ENCODE measurements around the gene NTNG1.
A peak's percentile ranks its signal among the peaks of the same experiment; 100 is the strongest.
"Not testable (repeated sequence)": the region's sequence is repeated elsewhere in the genome, so short reads cannot be mapped to it uniquely, and the experiment has no call there.

Gene NTNG1

DNA sequence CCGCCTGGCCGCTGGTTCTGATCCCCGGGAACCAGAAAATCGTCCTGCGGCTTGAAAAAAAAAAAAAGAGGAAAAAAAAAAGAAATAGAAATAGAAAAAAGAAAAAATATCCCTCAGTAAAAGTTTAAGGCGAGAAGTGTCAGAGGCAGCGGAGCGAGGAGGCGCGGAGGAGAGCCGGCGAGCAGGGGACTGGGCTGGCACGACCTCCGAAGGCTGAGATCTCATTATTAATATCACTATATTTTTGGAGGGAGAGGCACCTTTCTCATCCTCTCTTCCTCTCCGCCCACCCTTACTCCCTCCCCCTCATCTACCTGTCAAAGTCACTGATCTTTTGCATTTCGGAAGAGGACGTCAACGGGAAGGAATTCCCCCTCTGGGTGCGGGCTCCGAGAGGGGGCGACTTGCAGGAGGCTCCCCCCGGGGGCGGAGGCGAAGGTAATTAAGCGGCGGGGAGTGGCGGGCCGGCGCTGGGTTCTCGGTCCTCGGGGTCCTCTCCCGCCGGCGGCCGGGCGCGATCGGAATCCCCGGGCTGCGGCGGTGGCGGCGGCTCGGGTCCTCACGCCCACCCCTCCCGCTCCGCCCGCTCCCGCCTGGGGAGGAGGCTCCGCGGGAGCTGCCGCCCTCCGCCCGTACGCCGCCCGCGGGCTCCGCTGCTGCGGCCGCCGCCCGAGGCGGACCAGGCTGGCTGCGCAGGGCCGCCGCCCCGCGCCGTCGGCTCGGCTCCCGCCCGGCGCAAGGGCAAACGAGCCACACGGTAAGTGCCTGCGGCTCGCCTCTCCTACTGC, at the start of gene NTNG1:
NTNG1 (plus strand) TSS at position 337 of the 788 bp plus-strand sequence.
- peak; percentile 59 for DNase-seq (ENCODE audit: low spot score)

DNA sequence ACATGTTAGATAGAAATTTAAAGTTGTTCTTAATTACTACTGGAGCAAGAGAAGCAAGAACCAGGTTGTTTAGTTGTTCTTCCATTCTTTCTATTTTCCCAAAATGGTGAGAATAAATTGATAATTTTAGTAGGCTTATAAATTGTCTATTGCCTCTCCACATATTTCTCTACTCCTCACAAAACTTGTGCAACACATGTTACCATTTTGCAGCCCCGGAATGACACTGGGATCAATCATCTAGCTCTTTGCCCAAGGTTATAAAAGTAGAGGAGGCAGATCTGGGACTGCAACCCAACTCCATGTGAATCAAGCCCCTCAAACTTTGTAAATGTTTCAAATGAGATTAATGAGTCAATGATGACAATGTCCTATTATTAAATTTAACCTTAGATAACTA, 49.4 kb upstream of the NTNG1 start:
- no peak for DNase-seq (ENCODE audit: low spot score)

DNA sequence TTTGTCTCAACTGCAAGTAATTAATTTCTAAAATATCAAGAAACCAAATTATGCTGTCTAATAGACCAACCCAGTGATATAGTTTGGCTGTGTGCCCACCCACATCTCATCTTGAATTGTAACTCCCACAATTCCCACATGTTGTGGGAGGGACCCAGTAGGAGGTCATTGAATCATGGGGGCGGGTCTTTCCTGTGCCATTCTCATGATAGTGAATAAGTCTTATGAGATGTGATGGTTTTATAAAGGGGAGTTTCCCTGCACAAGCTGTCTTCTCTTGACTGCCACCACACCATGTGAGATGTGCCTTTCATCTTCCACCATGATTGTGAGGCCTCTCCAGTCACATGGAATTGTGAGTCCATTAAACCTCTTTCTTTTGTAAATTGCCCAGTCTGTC, 47.4 kb upstream of the NTNG1 start:
- not testable (repeated sequence) for DNase-seq (ENCODE audit: low spot score)

DNA sequence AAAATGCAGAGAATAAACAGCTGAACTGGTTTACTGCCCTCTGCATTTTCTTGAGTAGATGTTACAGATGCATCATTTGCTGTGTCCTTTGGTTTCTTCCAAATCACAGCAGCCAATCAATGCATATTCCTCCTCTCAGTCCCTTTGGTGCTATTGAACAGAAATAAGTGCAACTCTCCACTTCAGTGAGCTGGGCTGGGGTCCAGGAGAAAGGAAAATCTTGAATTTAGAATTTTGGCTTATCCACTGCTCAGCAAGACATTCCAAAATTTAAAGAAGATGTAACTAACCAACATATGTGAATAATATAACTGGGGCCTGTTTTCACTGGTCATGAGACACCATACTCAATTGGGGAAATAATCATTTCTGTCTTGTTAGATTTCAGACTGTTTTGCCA, 45.2 kb upstream of the NTNG1 start:
- DNase-seq (ENCODE audit: low spot score) = no peak

DNA sequence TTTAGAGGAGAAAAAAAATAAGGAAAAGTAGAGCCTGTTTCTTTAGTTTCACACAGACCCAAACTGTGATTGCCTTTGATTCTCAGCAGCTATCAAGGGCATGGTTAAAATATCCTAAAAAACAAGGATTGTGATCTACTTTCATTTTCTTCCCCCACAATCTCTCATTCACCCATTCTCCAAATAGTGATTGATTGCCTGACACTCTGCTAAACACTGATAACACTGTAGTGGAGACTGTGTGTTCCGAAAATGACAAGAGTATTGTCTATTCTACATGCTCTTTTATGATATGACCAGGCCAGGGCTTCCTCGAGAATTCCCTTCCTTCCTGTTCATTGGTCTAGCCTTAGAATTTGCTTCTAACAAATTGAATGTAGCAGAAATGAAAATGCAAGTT, 44.1 kb upstream of the NTNG1 start:
- no peak for DNase-seq (ENCODE audit: low spot score)

DNA sequence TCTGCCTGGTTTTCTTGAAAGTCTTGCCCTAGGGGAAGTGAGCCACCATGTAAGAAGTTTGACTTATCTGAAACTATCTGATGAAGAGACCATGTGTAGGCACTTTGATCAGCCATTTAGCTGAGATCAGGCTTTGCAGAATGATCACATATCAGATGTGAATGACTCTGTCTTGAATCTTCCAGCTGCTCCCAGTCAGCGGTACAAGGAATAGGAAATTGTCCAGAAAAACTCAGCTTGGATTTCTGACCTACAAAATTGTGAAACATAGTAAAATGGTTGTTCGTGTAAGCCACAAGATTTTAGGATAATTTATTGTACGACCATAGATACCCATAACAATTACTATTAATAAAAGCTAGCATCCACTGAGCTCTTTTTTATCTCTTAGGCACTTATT, 41.9 kb upstream of the NTNG1 start:
- DNase-seq (ENCODE audit: low spot score) = no peak

DNA sequence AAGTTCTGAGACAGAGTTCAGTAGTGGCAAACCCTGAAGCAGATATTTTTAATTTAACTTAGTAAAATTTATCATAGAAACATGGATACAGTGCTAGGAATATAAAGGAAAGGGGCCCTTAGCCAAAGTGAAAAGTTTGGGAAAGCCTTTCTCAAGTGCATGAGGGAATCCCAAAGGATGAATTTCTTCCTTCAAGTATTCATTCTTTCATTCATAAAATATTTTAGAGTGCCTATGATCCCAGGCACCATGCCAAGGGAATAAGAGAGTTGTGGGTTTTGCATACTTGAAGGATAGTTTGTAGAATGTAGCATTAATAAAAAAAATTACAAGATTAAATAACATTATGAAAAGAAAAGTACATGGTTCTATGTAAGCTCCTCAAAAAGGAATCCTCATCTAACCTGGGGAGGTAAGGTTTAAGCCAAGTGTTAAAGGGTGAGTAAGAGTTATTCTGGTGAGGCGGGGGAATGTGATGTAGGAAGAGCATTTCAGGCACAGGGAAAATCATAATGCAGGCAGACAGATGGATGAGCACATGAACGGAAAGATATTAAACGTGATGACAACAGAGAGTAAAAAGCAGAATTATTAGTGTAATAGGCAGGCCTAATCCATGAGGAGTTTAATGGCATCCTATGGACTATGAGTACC, 40.4 kb upstream of the NTNG1 start:
- peak; percentile 10 for DNase-seq (ENCODE audit: low spot score)

DNA sequence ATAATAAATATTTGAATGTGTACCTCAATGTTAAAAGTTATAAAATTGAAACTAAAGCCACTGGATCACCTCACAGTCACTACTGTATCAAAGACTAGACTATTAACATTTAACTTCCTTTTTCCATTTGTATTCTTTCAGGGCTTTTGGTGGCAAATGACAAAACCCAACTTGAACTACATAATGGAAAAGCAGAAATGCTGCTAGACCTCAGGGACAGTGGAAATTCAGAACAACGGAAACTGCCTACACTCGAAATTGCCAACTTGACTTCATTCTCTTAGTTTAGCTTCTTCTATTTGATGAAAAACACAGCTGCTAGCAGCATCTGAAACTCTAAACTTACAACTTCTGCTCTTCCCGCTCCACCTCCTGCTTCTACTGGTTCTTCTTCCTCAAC, 34.9 kb upstream of the NTNG1 start:
- no peak for DNase-seq (ENCODE audit: low spot score)

DNA sequence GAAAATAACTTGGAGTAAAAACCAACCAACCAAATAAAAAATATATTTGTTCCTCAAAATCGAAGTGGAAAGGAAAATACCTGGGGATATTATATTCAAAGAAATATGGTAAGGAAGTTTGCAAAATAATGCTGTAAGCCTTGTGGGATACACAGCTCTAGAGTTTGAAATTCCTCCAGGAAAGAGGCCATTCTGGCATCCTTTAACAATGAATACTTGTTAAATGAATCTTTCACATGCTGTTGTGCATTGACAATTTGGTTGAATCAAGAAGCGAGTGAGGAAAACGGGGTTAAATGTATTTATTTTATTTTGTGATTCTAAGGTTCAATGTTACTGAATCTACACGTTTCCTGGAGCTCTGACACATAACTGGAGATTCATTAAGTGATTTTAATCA, 30.5 kb upstream of the NTNG1 start:
- peak; percentile 45 for DNase-seq (ENCODE audit: low spot score)

DNA sequence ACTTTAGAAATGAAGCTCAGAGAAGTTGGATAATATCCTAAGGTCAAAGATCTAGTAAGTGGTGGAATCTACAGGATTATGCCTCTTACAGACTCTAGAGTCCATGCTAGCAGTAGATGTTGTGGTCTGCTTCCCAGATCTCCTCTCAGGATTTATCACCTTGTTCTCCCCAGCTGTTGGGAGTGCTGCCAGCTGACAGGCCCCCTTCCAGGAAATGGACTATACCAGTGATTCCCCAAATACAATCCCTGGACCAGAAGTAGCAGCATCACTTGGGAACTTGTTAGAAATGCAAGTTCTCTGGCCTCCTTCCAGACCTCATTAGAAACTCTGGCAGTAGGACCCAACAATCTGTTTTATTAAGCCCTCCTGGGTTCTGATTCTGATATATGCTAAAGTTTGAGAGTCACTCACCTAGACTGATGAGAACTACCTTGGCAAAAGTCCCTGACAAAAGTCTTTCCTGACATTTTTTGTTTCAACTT, 24.5 kb upstream of the NTNG1 start:
- DNase-seq (ENCODE audit: low spot score) = no peak

DNA sequence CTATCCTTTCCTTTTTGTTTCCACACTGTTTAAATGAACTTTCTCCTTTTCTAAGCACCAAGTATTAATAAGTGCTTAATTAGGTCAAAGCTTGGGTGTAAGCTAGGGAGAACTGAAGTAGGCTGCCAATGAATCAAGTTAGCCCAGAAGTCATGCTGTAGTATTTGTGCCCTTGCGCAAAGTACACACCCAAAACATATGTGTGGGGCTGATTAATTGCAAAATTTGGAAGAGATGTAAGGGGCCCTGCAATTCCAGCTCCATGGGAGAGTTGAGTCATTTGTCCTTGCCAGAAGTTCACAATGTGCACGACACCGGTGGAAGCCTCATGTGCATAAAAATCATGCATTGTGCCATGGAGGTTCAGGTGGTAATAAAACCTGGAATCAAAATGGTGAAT, 18.6 kb upstream of the NTNG1 start:
- peak; percentile 16 for DNase-seq (ENCODE audit: low spot score)

DNA sequence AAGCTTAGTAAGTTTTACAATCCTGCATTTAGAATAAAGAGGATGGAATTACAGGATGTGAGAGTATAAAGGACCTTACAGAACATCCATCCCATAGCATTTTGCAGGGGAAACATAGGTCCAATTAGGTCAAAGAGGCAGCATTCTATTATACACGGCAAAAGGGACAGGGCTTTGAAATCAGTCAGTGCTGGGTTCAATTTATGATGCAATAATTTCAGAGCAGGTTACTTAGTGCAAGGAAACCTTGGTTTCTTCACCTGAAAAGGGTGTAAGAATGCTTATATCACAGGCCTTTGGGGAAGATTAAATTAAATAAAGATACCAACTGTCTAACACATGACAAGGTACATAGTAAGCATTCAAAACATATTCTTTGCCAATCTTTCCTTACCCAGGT, 17.1 kb upstream of the NTNG1 start:
- no peak for DNase-seq (ENCODE audit: low spot score)

DNA sequence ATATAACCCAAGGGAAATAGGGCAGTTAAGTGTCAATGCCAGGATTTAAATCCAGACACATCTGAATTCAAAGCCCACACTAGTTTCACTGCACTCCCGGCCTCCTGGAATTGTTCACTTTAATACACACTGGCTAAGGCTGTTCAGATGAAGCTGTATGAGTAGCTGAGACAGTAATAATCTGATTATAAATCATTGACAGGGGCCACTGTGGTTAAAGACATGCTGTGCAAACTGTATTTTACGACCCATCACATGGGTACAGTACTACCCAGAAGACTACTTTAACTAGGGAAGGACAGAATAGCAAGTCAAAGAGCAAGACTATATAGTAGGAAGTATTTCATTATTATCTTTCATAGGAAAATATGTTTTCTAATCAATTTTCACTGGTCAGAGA, 16.1 kb upstream of the NTNG1 start:
- DNase-seq (ENCODE audit: low spot score) = no peak

DNA sequence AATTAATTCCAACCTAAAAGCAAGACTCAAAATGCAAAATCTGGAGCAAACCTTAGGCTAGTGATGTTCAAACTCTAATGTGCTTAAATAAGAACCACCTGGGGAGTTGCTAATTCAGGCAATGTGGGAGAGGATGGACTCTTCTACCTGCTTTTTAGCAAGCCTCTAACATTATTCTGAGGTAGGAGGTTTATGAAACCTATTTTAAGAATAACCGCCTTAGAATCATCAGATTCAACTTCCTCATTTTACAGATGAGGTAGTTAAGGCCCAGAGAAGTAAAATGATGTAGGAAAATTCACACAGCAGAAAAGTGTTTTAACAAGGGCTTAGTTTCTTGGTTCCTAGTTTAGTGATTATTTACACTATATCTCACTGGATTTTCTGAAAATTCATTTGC, 8.6 kb upstream of the NTNG1 start:
- DNase-seq (ENCODE audit: low spot score) = no peak

DNA sequence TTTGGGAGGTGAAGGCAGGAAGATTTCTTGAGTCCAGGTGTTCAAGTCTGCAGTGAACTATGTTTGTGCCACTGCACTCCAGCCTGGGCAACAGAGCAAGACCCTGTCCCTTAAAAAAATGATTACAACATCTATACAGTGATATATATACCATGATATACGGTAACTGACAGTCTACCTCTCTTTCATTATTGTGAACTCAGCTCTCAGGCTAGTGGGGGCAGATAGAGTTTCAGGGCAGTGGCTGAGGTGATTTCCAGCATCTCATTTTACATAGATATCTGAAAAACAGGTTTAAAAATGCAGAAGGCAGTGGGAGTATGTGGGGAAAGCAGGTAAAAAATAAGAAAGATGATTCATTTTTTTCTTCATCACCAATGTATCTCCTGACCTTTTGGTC, 8.1 kb upstream of the NTNG1 start:
- DNase-seq (ENCODE audit: low spot score) = no peak

DNA sequence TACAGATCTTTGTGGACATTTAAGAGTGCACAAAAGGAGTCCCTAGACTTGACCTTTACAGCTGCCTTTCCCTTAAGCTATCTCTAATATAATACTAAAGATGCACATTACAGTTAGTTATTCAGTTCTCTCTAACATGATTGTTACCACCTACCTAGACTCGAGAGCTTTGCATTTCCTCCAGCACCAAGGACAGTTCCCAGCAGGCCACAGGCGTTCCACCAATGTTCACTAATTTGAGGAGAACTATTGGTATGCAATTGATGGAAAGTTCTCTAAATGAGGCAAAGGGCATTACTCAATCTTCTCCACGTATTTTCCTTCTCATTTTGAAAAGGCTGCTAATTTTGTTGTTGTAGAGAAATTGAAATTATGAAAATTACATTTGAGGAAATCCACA, 5.4 kb upstream of the NTNG1 start:
- DNase-seq (ENCODE audit: low spot score) = peak; percentile 38

DNA sequence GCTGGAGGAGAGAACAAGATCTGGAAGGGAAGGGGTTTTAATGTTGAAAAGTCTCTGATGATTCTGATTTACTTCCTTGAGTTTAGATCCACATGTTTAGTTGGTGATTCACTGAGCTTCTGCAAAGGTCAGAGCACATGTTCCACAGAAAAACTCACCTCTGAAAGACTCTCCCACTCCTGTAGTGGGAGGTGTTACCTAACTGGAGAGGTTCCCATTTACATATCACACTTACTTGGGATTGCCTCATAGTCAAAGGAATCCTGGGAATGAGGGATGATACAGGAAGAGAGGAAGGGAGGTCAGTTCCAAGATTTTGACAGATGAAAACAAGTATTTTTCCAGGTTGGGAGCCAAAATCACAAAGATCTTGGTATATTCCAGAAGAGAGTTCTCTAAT, 2.7 kb upstream of the NTNG1 start:
- DNase-seq (ENCODE audit: low spot score) = no peak

DNA sequence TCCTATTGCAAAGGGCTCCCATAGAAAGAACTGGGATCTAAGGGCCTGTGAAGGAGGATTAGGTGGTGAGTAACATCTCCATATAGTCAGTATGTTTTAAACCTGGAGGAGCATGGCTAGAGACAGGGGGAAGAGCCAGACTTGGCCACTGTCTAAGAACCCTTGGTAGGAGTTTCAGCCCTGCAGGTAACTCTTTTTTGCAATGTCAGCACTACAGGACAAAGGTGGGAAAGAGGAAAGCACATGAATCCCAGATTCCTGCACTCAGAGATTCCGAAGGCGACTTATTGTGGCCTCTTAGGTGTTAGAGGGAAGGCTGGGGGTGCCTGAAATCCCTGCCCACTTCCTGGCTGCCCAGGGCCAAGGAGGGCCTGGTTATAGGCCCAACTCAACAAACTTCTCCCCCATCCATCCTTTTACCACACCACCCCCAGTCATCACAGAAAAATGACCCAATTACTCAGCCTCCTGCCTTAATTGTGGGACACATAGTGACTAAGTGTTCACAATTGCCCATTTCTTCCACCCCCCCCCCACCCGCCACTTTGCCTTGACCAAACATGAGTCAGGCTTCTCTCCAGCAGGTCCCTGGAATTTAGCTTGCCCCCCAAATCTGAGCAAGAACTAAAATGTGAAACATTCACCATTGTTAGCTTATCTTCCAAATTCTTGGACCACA, 1.9 kb upstream of the NTNG1 start:
- peak; percentile 55 for DNase-seq (ENCODE audit: low spot score)

DNA sequence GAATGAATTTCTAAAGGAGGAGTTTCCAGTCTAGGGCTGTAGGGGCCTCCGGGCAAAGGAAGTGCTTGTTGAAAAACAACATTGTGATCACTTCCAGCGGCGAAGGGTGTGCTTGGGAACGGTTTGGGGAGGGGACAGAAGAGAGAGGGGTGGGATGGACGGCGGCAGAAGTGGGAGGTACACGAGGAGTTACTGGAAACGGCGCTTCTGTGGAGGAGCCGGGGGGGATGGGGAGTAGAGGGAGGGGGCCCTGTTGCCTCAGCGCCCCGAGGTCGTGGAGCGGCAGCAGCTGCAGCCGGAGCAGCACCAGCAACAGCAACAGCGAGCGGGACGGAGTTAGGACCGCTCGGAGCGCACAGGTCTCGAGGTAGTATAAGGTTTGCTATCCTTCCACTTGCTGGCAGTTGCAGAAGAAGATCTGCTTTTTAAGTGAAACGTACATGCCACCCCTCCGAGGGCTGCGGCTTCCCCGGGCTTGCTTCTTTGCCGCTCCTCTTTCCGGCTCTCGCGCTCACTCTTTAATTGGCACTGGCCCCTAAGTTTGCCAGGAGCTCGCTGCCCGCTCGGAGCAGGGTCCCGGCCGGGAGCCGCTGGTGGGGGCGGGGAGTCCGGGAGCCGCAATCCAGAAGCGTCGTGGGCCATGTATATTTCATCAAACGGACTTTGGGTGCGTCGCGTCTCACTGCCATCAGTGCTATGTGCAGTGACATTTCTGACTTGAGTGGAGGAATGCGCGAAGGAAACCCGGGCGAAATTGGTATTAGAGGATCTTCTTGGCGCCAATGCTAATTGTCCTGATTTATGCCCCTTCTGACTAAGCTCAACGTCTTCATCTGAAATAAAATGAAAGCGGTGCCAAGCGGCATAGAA, 771 bp upstream of the NTNG1 start:
- DNase-seq (ENCODE audit: low spot score) = peak; percentile 74

DNA sequence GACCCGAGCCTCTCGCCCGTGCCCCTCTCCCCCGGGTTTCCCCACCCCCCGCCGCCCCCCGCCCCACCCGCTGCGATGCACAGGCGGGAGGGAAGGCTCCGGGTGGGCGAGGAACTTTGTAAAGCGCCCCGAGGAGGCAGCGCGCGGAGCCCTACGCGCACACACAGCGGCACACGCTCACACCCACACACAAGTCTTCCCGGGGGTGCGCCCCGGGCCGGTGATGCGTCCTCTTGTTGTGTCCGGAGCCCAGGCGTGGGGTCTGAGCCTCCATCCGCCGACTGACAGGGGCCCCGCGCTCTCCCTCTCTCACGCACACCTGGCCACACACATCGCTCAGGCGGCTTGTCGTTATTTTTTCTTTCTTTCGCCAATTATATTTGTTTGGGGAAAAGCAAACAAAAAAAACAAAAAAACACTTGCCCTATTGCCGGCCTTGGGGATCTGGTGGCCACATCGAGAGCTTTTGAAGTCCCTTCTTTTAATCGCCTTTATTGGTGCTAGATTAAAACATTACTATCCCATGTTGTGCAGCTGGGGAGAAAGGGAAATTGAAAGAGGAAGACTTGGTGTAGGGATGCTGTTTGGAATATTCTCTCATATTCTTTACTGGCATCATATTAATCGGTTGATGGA, 770 bp downstream of the NTNG1 start:
- DNase-seq (ENCODE audit: low spot score) = peak; percentile 42

DNA sequence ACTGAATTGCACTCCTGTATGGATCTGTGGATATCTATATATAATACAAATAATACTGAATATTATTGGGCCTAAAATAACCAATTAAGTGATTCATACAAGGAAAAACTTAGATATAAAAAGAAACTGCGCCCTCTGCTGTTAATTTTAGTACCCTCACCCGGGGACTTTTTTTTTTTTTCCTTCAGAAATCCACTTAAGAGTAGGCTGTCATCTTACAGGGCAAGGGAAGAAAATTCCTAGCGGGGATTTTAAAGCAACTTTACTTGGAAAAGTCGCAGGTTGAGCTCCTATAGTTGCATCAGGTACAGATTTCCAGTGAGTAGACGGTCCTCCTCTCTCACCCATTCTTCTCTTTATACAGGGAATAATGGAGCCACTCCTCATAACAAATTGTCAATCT, 1.3 kb downstream of the NTNG1 start:
- DNase-seq (ENCODE audit: low spot score) = peak; percentile 34

DNA sequence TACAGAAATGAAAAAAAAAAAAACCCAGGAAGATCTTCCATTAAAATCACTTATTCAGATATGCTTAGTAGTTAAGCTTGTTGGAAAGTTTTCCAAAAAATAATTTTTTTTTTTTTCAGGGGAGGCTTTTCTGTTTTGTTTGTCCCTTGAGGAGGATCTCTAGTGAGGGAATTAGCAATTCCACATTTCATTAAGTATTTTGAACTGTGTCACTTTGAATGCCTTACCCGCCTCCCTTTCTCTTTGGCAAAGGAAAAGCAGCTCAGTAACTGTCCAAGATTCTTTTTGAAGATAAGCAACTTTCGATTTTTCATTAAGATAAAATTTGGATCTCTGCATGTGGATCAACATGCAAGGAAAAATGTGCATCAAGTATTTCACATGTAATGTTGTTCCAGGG, 1.8 kb downstream of the NTNG1 start:
- no peak for DNase-seq (ENCODE audit: low spot score)

Measured in AG20443 (cell line).